Activated naive CD4-positive, alpha-beta T cell treated with anti-CD3 and anti-CD28 coated beads, Interleukin-2, amount 50 U/mL, for 72 hours (primary cell): ENCODE results near the gene SEMA6B. TPM values are rescaled to one million over a fixed set of nuclear protein-coding genes. Genes with fewer than 3 reads are reported as not detected.

Experiments used
- ATAC-seq, 2 donors: fragments of 150-1000 bp; cut with Tn5 transposase; 2 replicates each; pipeline ENCODE4 v1.10.0; 2021; ENCODE audit warnings: mild to moderate bottlenecking in 2 of 2, moderate library complexity in 2 of 2
- DNase-seq, 2 donors: peaks; one replicate each; pipeline ENCODE4 v3.0.0; 2021 to 2022; ENCODE audit warnings: low spot score in 2 of 2
- H3K27ac Mint-ChIP-seq, 2 donors: one replicate each; pipeline ENCODE4 v1.8.0; 2022; ENCODE audit warnings: mild to moderate bottlenecking in 2 of 2, mixed read lengths in 2 of 2
- H3K36me3 Mint-ChIP-seq, 2 donors: one replicate each; pipeline ENCODE4 v1.8.0; 2022; ENCODE audit warnings: mixed read lengths in 2 of 2
- H3K9me3 Mint-ChIP-seq, 2 donors: one replicate each; pipeline ENCODE4 v1.8.0; 2022; ENCODE audit warnings: mixed read lengths in 2 of 2
- total RNA-seq, 2 donors: library from RNA; stranded (reverse); gene quantifications; one replicate each; pipeline ENCODE4 v1.2.3, GENCODE V29; 2022

Gene SEMA6B
- total RNA-seq, 2 donors from 2014 or later: not detected

DNA sequence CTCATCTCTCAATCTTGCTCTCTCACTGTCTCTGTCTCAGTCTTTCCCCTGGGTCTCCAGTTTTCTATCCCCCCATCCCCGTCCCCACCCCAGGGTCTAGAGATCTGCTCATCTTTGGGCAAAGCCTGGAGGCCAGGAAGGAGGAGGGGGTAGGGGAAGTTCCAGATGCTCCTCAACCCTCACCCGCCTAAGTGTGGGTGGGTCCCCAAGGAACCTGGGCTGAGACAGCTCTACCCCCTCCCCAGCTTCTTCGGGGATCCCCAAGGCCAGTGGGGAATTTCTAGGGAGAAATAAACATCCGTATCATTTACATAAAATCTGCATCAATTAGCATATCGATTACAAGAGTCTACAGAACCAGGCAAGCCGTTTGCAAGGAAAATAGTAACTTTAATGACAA lies 31.8 kb upstream of the SEMA6B start:
- Mint-ChIP-seq H3K9me3 (no peaks in the 10 kb centered on the region), H3K27ac (no peak overlapping the region), H3K36me3 (no peaks in the 10 kb centered on the region)
- no peak for ATAC-seq
- DNase-seq: no peak

GRCh38 chr19:4590559-4590958 lies 31.1 kb upstream of the SEMA6B start:
- Mint-ChIP-seq H3K9me3 (no peaks in the 10 kb centered on the region), H3K36me3 (no peaks in the 10 kb centered on the region), H3K27ac (no peak overlapping the region)
- no peak for DNase-seq
- no peak for ATAC-seq

DNA sequence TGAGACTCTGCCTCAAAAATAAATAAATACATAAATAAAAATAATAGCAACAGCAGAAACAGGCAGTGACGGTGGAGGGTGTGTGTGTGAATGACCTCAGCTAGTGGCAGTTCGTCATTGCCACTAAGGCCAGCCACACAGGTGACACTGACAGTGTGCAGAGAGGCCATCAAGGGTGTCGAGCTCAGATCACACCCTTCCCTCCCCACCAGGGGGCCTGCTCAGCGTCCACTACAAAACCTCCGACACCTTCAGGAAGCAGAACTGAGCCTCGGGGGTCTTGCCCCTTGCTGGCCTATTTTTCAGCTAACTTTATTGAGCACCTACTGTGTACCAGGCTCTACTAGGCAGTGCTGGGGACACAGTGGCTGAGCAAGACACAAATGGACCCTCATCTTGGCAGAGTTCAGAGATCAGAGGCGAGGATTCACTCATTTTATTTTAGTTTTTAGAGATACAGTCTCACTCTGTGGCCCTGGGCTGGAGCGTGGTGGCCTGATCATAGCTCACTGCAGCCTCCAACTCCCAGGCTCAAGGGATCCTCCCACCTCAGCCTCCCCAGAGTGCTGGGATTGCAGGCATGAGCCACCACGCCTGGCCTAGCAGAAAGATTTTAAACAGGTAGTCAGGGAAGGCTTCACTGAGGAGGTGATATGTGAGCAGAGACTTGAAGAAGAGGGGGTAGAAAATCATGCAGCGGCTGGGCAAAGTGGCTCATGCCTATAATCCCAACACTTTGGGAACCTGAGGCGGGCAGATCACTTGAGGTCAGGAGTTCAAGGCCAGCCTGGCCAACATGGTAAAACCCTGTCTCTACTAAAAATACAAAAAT lies 30.3 kb upstream of the SEMA6B start:
- DNase-seq (no peak), ATAC-seq (peak; percentile 47 to 76)
- no peaks in the 10 kb centered on the region for H3K36me3 Mint-ChIP-seq
- H3K9me3 Mint-ChIP-seq: no peaks in the 10 kb centered on the region
- H3K27ac Mint-ChIP-seq: no peak overlapping the region

DNA sequence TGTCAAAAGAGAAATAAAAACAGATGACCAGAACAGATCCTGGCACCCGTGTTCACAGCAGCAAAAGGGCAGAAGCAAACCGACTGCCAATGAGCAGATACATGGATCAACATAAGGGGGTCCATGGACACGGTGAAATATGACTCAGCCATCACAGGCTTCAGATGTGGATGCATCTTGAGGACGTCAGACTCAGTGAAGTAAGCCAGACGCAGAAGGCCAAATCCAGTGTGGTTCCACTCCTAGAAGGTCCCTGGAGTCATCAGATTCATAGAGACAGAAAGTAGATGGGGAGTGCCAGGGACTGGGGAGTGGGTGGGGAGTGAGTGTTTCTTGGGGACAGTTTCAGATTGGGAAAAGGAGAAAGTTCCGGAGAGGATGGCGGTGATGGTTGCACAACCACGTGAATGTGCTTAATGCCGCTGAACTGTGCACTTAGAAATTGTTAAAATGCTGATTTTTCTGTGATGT lies 28.8 kb upstream of the SEMA6B start:
- DNase-seq (no peak), ATAC-seq (no peak)
- Mint-ChIP-seq H3K27ac (no peak overlapping the region), H3K36me3 (no peaks in the 10 kb centered on the region), H3K9me3 (no peaks in the 10 kb centered on the region)

GRCh38 chr19:4587527-4587926 lies 28.0 kb upstream of the SEMA6B start:
- Mint-ChIP-seq H3K9me3 (no peaks in the 10 kb centered on the region), H3K36me3 (peaks cover 0 to 1% of the 10 kb centered on the region in 2 donors), H3K27ac (no peak overlapping the region)
- ATAC-seq (no peak), DNase-seq (no peak)

DNA sequence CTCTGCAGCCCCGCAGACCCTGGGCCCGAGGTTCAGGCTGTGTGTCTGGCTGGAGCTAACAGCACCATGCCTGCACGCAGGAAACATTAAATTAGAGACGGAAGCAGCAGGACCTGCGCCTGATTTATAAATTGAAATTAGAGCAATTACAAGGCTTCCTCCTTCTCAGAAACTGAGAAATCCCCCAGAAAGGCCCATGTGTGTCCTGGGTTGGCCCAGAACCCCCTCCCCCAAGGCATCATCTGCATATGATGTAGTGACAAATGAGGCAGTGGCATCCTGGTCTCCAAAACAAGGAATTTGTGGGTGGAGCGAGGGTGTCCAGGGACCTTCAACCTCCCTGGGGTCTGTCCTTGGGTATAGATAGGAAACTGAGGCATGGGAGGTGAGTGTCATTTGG lies 27.2 kb upstream of the SEMA6B start:
- no peak for ATAC-seq
- Mint-ChIP-seq H3K9me3 (no peaks in the 10 kb centered on the region), H3K36me3 (peaks cover 0 to 8% of the 10 kb centered on the region in 2 donors), H3K27ac (no peak overlapping the region)
- no peak for DNase-seq

GRCh38 chr19:4586245-4586644 lies 26.8 kb upstream of the SEMA6B start:
- Mint-ChIP-seq H3K27ac (no peak overlapping the region), H3K36me3 (peaks cover 0 to 8% of the 10 kb centered on the region in 2 donors)

DNA sequence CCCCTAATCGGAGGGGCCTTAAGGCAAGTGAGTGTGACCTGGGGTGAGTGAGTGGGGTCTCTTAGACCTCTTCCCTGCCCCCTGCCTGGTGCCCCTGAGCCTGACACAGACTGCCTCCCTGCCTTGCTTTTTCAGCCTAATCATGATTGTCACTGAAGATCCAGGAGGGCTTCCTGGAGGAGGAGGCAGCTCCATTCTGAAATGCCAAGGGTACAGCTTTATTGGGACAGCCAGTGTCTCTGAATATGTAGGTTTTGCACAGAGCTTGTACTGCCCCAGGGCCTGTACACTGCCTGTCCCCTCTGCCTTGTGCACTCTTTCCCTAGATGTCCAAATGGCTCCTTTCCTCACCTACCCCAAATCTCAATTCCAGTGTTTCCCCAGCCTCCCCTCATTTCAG lies 26.1 kb upstream of the SEMA6B start:
- Mint-ChIP-seq H3K36me3 (peaks cover 0 to 8% of the 10 kb centered on the region in 2 donors), H3K27ac (no peak overlapping the region), H3K9me3 (no peaks in the 10 kb centered on the region)
- ATAC-seq (no peak), DNase-seq (no peak)

More at GRCh38 chr19:4586245-4586644, 26.8 kb upstream of the SEMA6B start:
- no peak for DNase-seq
- no peaks in the 10 kb centered on the region for H3K9me3 Mint-ChIP-seq
- no peak for ATAC-seq

- Mint-ChIP-seq H3K27ac (no peak overlapping the region), H3K36me3 (peaks cover 0 to 8% of the 10 kb centered on the region in 2 donors), H3K9me3 (no peaks in the 10 kb centered on the region)
- ATAC-seq: no peak
- no peak for DNase-seq
Observed at GRCh38 chr19:4584670-4585460, 25.4 kb upstream of the SEMA6B start.

GRCh38 chr19:4583961-4584669 lies 24.6 kb upstream of the SEMA6B start:
- peak in 1 of 2 donors; percentile 55 for DNase-seq
- Mint-ChIP-seq H3K27ac (no peak overlapping the region), H3K9me3 (no peaks in the 10 kb centered on the region), H3K36me3 (peaks cover 0 to 8% of the 10 kb centered on the region in 2 donors)
- peak; percentile 18 to 58 for ATAC-seq

- H3K36me3 Mint-ChIP-seq: peaks cover 0 to 8% of the 10 kb centered on the region in 2 donors
Observed at GRCh38 chr19:4582980-4583842, 23.7 kb upstream of the SEMA6B start.

GRCh38 chr19:4581666-4582553 lies 22.4 kb upstream of the SEMA6B start:
- Mint-ChIP-seq H3K36me3 (peaks cover 0 to 8% of the 10 kb centered on the region in 2 donors), H3K27ac (no peak overlapping the region), H3K9me3 (no peaks in the 10 kb centered on the region)
- peak in 1 of 2 donors; percentile 36 for ATAC-seq
- DNase-seq: no peak

More at GRCh38 chr19:4582980-4583842, 23.7 kb upstream of the SEMA6B start:
- Mint-ChIP-seq H3K9me3 (no peaks in the 10 kb centered on the region), H3K27ac (no peak overlapping the region)
- no peak for DNase-seq
- ATAC-seq: no peak

DNA sequence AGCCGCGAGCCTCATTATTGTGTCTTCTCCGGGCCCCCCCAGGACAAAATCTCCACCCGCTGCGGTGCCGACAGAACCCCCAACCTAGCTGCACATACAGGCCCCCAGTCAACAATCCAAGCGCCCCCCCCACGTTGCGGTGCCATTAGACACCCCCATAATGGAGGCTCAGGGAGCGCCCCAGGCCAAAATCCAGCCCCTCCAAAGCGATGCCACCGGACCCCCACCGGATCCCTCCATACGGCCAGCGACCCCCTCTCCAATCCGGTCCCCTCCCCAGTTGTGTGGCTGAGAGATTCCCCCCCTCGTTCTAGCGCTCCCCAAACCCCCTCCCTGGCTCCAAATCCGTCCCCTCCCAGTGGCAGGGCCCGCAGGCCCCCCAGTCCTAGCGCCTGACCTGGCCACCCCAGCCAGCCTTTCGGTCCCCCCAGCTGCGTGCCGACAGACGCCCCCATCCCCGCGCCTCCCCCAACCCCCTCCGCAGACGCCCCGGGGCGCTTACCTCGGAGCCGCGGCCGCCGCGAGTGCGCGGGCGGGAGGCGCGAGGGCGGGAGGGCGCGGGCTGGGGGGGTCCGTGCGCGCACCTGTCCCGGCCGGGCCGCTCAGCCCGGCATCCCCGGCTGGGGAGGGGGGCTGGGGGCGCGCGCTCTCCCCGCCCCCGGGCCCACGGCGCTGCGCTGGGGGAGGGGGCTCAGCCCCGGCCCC lies 21.6 kb upstream of the SEMA6B start:
- peak in 1 of 2 donors; percentile 11 for ATAC-seq
- H3K36me3 Mint-ChIP-seq: peaks cover 0 to 8% of the 10 kb centered on the region in 2 donors
- DNase-seq: no peak
- no peaks in the 10 kb centered on the region for H3K9me3 Mint-ChIP-seq
- no peak overlapping the region for H3K27ac Mint-ChIP-seq

- ATAC-seq: no peak
- no peak for DNase-seq
- Mint-ChIP-seq H3K9me3 (no peaks in the 10 kb centered on the region), H3K36me3 (peaks cover 0 to 8% of the 10 kb centered on the region in 2 donors), H3K27ac (no peak overlapping the region)
Observed at GRCh38 chr19:4580021-4580901, 20.8 kb upstream of the SEMA6B start.
